ENCODE data around the gene CELF1. TPM values are rescaled to one million over a fixed set of nuclear protein-coding genes. Genes with fewer than 3 reads are reported as not detected.

CELF1 gene
- total RNA-seq = 188 TPM

GRCh38 chr11:47552566-47553405 lies at the start of gene CELF1:
Gene CELF1, minus strand, starts transcription at chr11:47553132. Its CDS starts 53,609 bp downstream, at chr11:47499523.

GRCh38 chr11:47593934-47594855 lies 41.3 kb upstream of the CELF1 start, which contains the start of gene C1QTNF4:
Gene C1QTNF4, minus strand, starts transcription at chr11:47594411. Its CDS starts 3,601 bp downstream, at chr11:47590810.

DNA sequence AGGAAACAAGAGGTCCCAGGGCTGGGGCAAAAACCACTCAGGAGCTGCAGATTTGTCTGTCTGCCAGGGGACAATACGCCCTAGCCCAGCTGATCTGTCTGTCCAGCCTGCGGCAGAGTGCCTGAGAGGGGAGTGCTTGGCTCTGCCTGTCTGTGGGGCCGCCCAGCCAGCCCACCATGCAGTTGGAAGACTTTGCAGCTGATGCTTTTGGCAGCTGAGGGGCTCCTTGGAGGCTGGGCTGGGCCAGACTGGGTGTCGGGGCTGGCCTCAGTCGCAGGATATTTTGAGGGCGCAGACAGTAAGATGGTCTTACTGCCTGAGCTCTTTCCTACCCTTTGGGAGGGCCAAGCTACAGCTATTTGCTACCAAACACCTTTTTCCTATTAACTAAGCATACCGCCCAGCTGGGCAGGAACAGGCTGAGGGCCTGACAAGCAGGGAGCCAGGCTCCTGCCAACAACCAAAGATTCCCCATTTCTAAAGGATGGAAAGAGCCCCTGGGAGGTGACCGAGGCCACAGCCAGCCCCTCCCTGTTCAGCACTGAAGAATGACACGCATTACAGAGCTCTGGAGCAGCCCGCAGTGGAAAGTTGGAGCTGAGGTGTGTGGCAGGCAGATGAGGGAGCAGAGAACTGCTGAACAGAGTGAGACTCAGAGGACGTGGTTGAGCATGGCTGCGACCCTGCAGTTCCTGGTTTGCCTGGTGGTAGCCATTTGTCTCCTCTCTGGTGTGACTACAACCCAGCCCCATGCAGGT lies 33.3 kb upstream of the CELF1 start, which contains the start of gene FAM180B:
TSS of gene FAM180B (plus strand) at position 581 of the 758 bp plus-strand sequence. CDS start at position 672, 91 bp downstream.

DNA sequence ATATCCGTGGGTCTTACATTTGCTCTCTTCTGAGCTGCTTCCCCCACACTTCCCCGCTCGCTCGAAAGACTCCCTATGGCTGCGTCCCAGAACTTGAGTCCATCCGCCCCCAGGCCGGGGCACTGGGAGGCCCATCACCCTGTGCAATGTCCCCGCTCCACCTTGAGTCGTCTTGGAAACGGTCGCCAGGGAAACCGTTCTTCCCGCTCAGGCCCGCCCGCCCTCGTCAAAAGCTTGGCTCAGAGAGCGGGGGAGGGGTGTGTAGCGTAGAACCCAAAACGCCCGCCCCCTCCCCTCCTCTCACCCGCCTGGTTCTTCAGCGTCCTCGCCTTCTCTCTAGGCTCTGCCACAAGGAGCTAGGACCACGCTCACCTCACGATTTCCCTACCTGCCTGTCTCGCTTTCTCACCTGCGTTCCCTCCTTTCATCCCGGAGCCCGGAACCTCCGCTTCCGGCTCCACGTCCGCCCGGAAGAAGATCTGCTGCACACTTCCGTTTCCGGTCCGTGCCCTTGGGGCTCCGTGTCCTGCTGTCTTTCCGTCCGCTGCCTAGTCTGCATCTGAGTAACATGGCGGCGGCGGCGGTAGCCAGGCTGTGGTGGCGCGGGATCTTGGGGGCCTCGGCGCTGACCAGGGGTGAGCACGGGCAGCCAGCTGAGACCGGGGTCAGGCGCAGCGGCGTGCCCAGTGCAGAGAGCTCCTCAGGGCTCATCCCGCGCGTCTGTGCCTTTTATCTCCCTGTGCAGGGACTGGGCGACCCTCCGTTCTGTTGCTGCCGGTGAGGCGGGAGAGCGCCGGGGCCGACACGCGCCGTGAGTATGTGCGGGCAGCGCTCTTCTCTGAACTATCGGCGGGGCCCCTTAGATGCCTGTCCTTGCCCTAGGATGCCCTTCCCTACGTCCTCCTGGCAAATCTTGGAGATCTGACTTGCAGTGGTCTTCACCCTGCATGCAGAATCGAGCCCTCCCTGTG lies 25.9 kb upstream of the CELF1 start, which contains the start of the genes KBTBD4 and NDUFS3:
TSS of gene KBTBD4 (minus strand) at position 447 of the 971 bp plus-strand sequence. CDS start at position 428, 19 bp downstream.
TSS of gene NDUFS3 (plus strand) at position 551 of the 971 bp plus-strand sequence. CDS start at position 569, 18 bp downstream.

GRCh38 chr11:47565340-47566148 lies 12.6 kb upstream of the CELF1 start, which contains the start of gene PTPMT1:
Gene PTPMT1, plus strand, starts transcription at chr11:47565599. Its CDS starts 24 bp downstream, at chr11:47565623.

DNA sequence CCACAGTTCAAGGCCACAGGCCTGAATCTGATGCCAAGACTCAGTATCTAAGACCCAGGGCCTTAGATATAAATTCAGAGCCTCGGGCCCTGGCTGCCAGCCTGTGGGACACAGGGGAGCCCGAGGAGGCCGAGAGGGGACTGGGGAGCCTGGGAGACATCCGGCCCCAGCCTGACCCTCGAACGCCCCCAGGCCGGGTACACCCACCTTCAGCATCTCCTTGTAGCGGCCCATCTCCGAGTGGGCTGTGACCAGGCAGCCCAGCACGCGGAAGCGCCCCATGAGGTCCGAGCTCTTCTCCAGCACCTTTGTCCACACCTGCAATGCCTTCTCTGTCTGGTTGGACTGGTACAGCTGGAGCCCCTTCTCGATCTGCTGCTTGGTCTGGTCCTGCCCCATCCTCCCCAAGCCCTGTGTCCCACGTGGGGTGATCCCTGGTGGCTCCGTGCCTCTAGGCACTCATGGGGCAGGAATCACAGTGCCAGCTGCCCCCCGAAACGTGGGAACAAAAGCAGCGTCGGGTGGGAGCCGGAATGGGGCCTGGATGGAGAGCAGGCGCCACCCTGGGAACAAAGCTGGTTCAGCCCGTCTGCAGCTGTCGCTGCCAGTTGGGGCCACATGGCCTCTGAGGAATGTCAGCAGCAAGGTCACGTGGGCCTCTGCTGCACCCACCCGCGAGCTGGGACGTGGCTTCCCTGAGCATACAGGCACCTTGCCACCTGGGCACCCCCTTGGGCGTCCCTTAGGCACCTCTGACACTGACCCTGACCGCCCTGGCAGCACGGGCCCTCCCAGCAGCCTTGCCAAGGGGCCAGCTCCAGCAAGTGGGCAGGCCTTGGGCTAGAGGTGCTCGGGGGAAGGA lies 104.1 kb downstream of the CELF1 start, which contains the start of gene RAPSN:
TSS of gene RAPSN (minus strand) at position 571 of the 862 bp plus-strand sequence. CDS start at position 399, 172 bp downstream.

DNA sequence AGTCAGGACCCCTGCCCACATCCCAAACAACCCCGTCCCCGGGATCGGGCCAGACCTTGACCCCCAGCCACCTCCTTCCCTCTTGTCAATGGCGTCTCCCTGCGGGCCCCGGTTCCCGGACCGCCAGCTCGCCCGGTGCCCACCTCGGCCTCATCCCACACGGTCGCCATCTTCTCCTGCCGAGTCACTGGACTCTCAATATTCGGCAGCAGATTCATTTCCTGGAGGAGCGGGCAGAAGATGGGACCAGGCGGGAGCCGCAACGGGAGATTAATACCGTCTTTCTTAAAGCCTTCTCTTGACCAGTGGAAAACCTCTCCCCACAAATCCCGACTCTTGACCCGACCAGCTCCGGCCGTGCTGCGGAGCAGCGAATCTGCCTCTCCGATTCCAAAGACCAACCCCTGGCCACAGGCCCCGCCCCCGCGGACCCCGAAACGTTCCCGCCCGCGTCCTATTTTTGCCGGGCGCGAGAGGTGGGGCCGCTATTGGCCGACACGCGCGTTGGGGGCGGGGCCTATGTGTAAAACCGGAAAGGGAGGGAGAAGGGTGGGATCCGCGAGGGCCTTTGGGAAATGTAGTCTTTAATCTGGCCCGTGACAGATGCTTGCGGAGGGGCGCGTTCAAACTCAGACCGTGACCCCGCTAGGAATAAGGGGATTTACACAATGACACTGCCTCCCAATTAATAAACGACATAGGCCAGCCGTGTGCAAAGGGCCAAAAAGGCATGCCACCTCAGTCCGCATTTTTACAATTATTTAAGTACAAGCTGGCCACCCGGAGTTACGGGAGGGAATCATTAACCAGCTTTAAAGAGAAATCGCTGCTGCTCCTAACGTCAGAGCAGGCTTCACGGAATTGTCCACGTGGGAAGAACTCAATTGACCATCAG lies 126.6 kb downstream of the CELF1 start, which contains the start of gene PSMC3:
TSS of gene PSMC3 (minus strand) at position 378 of the 895 bp plus-strand sequence. CDS start at position 218, 160 bp downstream.

Small RNA genes lying within 50 kb of the gene (small RNA-seq; reads per million reads assigned to genes)
- gene RN7SL652P (not detected), gene RNU5E-10P (0.08 reads per million)

Other genes starting within 250 kb of the CELF1 start
- gene MYBPC3, start 200.4 kb downstream of the CELF1 start, total RNA-seq = not detected
- 1.8 TPM for gene SPI1, start 174.6 kb downstream of the CELF1 start, total RNA-seq
- 12.5 TPM for gene SLC39A13, start 144.5 kb downstream of the CELF1 start, total RNA-seq
- 108 TPM for gene PSMC3, start 126.7 kb downstream of the CELF1 start, total RNA-seq
- gene RAPSN, start 104.0 kb downstream of the CELF1 start, total RNA-seq = not detected
- gene PTPMT1, start 12.5 kb upstream of the CELF1 start, total RNA-seq = 29.5 TPM
- gene KBTBD4, start 25.8 kb upstream of the CELF1 start, total RNA-seq = 32.3 TPM
- 59.7 TPM for gene NDUFS3, start 25.9 kb upstream of the CELF1 start, total RNA-seq
- not detected for gene FAM180B, start 33.5 kb upstream of the CELF1 start, total RNA-seq
- gene C1QTNF4, start 41.3 kb upstream of the CELF1 start, total RNA-seq = 33.2 TPM
- gene MTCH2, start 89.4 kb upstream of the CELF1 start, total RNA-seq = 98.7 TPM
- 1.8 TPM for gene AGBL2, start 162.2 kb upstream of the CELF1 start, total RNA-seq
- gene FNBP4, start 214.2 kb upstream of the CELF1 start, total RNA-seq = 92.0 TPM

Measured in diencephalon (tissue), 1 donor.